Hepatocyte (in vitro differentiated cells): ENCODE results near the gene LSM11.

Experiments used
- EZH2 ChIP-seq: fragments of 200-600 bp; sonication (generic); IDR thresholded peaks from 2 replicates; pipeline ENCODE4 v1.6.1; 2016; ENCODE audit warnings: antibody characterized with exemption, mild to moderate bottlenecking, borderline replicate concordance
- TF ChIP-seq, protein P1 (sequence below): fragments of 200-600 bp; sonication (generic); IDR thresholded peaks from 2 replicates; pipeline ENCODE4 v1.5.1; 2016; ENCODE audit warnings: antibody characterized with exemption, mild to moderate bottlenecking; ENCODE audit not compliant: poor library complexity

DNA sequence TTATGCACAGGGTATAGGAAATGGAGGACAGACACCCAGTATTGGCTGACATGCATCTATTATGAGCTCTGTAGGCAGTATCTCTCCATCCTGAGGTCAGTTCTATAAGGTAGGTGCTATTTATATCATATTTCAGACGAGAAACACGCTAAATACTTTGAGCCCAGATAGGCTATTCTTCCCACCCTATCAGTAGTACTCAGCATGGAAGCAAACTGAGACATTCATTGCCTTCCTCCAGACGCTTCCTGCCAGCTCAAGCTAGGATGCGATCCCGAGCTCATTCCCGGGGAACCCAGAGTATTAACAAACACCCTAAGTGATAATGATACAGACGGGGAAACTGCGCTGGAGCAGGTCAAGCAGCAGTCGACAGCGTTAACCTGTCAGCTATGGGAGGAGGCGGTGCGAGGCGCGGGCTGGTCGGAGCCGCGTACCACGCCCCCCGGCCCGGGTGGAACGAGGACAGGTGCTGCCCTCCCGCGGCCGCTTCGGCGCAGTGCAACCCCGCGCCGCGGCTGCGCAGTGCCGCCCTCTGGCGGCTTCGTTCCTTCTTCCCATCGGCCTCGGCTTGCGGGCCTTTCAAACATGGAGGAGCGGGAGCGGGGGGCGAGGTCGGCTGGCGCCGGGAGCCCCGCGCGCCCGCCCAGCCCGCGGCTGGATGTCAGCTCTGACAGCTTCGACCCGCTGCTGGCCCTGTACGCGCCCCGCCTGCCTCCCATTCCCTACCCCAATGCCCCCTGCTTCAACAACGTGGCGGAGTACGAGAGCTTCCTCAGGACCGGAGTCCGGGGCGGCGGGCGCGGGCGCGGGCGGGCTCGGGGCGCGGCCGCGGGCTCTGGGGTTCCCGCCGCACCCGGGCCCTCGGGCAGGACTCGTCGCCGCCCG is at the start of gene LSM11:
- TF ChIP-seq, protein P1, sequence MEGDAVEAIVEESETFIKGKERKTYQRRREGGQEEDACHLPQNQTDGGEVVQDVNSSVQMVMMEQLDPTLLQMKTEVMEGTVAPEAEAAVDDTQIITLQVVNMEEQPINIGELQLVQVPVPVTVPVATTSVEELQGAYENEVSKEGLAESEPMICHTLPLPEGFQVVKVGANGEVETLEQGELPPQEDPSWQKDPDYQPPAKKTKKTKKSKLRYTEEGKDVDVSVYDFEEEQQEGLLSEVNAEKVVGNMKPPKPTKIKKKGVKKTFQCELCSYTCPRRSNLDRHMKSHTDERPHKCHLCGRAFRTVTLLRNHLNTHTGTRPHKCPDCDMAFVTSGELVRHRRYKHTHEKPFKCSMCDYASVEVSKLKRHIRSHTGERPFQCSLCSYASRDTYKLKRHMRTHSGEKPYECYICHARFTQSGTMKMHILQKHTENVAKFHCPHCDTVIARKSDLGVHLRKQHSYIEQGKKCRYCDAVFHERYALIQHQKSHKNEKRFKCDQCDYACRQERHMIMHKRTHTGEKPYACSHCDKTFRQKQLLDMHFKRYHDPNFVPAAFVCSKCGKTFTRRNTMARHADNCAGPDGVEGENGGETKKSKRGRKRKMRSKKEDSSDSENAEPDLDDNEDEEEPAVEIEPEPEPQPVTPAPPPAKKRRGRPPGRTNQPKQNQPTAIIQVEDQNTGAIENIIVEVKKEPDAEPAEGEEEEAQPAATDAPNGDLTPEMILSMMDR = peak; percentile 99
- no peak for TF ChIP-seq EZH2
